Measurements from ENCODE around the gene ACSS1. TPM values are rescaled to one million over a fixed set of nuclear protein-coding genes. Genes with fewer than 3 reads are reported as not detected.

ACSS1 gene
- total and polyA plus RNA-seq, 2 of the 8 experiments (the other 6 are each of a cell fraction or from before 2014, with no cell fraction given), result 2.6 to 3.4 TPM

DNA sequence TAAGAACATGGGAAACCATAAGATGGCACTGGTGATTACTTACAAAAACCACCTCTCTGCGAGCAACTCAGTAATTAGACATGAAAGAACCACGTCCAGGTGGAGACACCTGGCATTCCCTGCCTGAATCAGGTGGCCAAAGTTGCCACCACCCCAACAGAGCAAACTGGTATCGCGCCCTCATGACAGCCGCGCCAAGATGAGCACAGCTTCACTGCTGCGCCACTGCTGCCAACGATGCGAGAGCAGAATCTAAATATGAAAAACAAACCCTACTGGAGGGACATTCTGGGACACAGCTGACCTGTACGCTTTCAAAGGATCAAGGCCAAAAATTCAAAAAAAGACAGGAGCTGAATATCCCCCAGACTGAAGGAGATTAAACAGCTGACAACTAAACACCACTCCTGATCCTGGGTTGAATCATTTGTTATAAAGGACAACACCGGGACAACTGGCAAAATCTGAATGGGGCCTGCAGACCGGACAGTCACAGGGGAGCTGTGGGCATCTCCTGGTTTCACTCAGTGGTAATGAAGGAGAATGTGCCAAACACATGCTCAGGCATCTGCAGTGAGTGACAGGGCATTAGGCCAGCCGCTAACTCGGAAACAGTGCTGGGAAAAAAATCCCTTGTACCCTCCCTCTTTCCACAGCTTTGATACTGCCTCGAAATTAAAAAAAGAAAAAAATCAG is 91.5 kb downstream of the ACSS1 start (continued):
- TF ChIP-seq SAP30 (IDR thresholded peaks at IDR 0.05; ENCODE audit: insufficient read depth, insufficient replicate concordance, low read length) (no peak), BCL11A (IDR thresholded peaks at IDR 0.05; ENCODE audit: low read depth in 2 of 2, low read length in 2 of 2) (no peak), SP1 (IDR thresholded peaks at IDR 0.05; ENCODE audit: low read depth, low read length) (no peak), TAF1 (IDR thresholded peaks at IDR 0.05; ENCODE audit: low read depth, low read length) (no peak), ZNF274 (IDR thresholded peaks at IDR 0.05; ENCODE audit: borderline replicate concordance, extremely low read depth, low read length) (no peak), SUZ12 (IDR thresholded peaks at IDR 0.05; ENCODE audit: low read length) (no peak), RNF2 (IDR thresholded peaks at IDR 0.05; ENCODE audit: borderline replicate concordance, low read depth, low read length, missing control alignments, poor library complexity, severe bottlenecking) (no peak), TAF7 (optimal IDR thresholded peaks at IDR 0.05; ENCODE audit: borderline replicate concordance, low read depth, low read length) (no peak), CEBPB (IDR thresholded peaks at IDR 0.05; ENCODE audit: low read depth, low read length) (no peak)
